ENCODE measurements around the gene LAMA2. TPM values are rescaled to one million over a fixed set of nuclear protein-coding genes. Genes with fewer than 3 reads are reported as not detected.

LAMA2 gene
- total and polyA plus RNA-seq, 2 experiments from 2014 or later, result 0.91 to 6.4 TPM

DNA sequence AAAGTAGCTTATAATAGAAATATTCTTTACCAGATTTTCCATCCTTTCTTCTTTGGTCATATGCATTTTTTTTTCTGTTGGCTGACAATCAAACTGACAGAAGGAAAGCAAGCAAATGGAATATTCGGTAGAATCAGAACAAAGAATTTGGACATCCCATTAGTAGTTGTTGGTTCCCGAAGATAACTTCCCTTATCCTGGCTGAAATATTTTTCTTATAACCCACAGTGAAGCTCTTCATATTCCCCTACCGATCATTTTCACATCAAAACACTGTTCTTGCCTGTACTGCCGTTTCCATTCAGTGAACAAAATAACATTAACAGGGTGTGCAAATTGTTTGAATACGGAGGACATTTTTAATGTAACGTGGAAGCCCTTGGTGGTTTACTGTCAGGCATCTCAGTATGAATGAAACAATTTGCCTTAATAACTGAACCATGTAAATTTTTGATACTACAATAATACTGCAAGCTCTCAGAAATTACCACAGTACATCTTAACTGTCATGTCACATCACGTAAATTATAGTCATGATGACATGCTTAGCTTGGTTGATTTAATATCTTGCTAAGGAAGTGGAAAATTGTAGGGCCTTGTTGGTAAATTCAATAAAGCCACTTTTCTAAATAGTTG lies 311.5 kb downstream of the LAMA2 start:
- Mint-ChIP-seq H3K27ac (no peak overlapping the region), H3K36me3 (ENCODE audit: low read depth) (no peaks in the 10 kb centered on the region), H3K4me1 (peaks cover 21% of the 10 kb centered on the region; the same call in 2 of the 3 replicates), H3K27me3 (ENCODE audit: insufficient read depth, low read depth, poor library complexity) (no peaks in the 10 kb centered on the region), H3K4me3 (no peak overlapping the region), H3K9me3 (no peaks in the 10 kb centered on the region)
- H3K4me2 ChIP-seq, result no peak overlapping the region
- DNase-seq (ENCODE audit: low spot score) (no peak), ATAC-seq (no peak)
- TF ChIP-seq ETS1 (IDR thresholded peaks at IDR 0.05) (no peak), JUNB (IDR thresholded peaks at IDR 0.05; ENCODE audit: unreplicated experiment) (no peak)
- no peaks in the 10 kb centered on the region for H3K36me3 ChIP-seq (ENCODE audit: insufficient read depth)
- peaks cover 26% of the 10 kb centered on the region for H3K4me1 ChIP-seq (ENCODE audit: insufficient read depth)
- no peak overlapping the region for H3K27ac ChIP-seq (ENCODE audit: low read depth)
- no peaks in the 10 kb centered on the region for H3K79me2 ChIP-seq (replicated peaks; ENCODE audit: insufficient read depth)
- no peaks in the 10 kb centered on the region for H4K20me1 ChIP-seq (replicated peaks; ENCODE audit: insufficient read depth)
- H3K27me3 ChIP-seq (ENCODE audit: insufficient read depth), result no peaks in the 10 kb centered on the region
- H3K9me2 ChIP-seq (ENCODE audit: insufficient read depth), result no peaks in the 10 kb centered on the region
- no peaks in the 10 kb centered on the region for H3F3A ChIP-seq (replicated peaks; ENCODE audit: low read depth)
- no peak overlapping the region for H2AFZ ChIP-seq
- H3K4me3 ChIP-seq, result no peak overlapping the region

- Mint-ChIP-seq H3K4me1 (peaks cover 21% of the 10 kb centered on the region; the same call in 2 of the 3 replicates), H3K36me3 (ENCODE audit: low read depth) (no peaks in the 10 kb centered on the region)
- H3K27ac ChIP-seq (ENCODE audit: low read depth), result no peak overlapping the region
- TF ChIP-seq STAT1 (IDR thresholded peaks at IDR 0.05; ENCODE audit: unreplicated experiment), result no peak
- TF ChIP-seq POLR2AphosphoS5 (IDR thresholded peaks at IDR 0.05; ENCODE audit: low read depth), result no peak
- no peak for TF ChIP-seq CTCF (conservative IDR thresholded peaks at IDR 0.05; ENCODE audit: low read depth in 2 of 2)
- TF ChIP-seq ETS1 (IDR thresholded peaks at IDR 0.05), result no peak
- TF ChIP-seq NANOG (IDR thresholded peaks at IDR 0.05; ENCODE audit: borderline replicate concordance), result no peak
- TF ChIP-seq EZH2phosphoT487 (IDR thresholded peaks at IDR 0.05; ENCODE audit: unreplicated experiment), result no peak
- no peak for TF ChIP-seq ZNF114 (CRISPR knock-in tag; IDR thresholded peaks at IDR 0.05)
- no peak for TF ChIP-seq JUNB (IDR thresholded peaks at IDR 0.05; ENCODE audit: unreplicated experiment)
- no peak for TF ChIP-seq EZH2 (IDR thresholded peaks at IDR 0.05; ENCODE audit: low read depth, unreplicated experiment)
- no peak for TF ChIP-seq CREB1 (CRISPR knock-in tag; IDR thresholded peaks at IDR 0.05; ENCODE audit: low read depth)
- TF ChIP-seq, protein P1, sequence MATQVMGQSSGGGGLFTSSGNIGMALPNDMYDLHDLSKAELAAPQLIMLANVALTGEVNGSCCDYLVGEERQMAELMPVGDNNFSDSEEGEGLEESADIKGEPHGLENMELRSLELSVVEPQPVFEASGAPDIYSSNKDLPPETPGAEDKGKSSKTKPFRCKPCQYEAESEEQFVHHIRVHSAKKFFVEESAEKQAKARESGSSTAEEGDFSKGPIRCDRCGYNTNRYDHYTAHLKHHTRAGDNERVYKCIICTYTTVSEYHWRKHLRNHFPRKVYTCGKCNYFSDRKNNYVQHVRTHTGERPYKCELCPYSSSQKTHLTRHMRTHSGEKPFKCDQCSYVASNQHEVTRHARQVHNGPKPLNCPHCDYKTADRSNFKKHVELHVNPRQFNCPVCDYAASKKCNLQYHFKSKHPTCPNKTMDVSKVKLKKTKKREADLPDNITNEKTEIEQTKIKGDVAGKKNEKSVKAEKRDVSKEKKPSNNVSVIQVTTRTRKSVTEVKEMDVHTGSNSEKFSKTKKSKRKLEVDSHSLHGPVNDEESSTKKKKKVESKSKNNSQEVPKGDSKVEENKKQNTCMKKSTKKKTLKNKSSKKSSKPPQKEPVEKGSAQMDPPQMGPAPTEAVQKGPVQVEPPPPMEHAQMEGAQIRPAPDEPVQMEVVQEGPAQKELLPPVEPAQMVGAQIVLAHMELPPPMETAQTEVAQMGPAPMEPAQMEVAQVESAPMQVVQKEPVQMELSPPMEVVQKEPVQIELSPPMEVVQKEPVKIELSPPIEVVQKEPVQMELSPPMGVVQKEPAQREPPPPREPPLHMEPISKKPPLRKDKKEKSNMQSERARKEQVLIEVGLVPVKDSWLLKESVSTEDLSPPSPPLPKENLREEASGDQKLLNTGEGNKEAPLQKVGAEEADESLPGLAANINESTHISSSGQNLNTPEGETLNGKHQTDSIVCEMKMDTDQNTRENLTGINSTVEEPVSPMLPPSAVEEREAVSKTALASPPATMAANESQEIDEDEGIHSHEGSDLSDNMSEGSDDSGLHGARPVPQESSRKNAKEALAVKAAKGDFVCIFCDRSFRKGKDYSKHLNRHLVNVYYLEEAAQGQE (IDR thresholded peaks at IDR 0.05; ENCODE audit: unreplicated experiment), result no peak
Observed at GRCh38 chr6:129195161-129195560, 312.2 kb downstream of the LAMA2 start.

More at GRCh38 chr6:129195161-129195560, 312.2 kb downstream of the LAMA2 start:
- Histone ChIP-seq H3K4me3 (no peak overlapping the region), H3K4me2 (no peak overlapping the region), H3F3A (replicated peaks; ENCODE audit: low read depth) (no peaks in the 10 kb centered on the region), H3K4me1 (ENCODE audit: insufficient read depth) (peaks cover 26% of the 10 kb centered on the region), H2AFZ (no peak overlapping the region), H4K20me1 (replicated peaks; ENCODE audit: insufficient read depth) (no peaks in the 10 kb centered on the region), H3K27me3 (ENCODE audit: insufficient read depth) (no peaks in the 10 kb centered on the region), H3K9me2 (ENCODE audit: insufficient read depth) (no peaks in the 10 kb centered on the region), H3K79me2 (replicated peaks; ENCODE audit: insufficient read depth) (no peaks in the 10 kb centered on the region), H3K36me3 (ENCODE audit: insufficient read depth) (no peaks in the 10 kb centered on the region)
- Mint-ChIP-seq H3K9me3 (no peaks in the 10 kb centered on the region), H3K27me3 (ENCODE audit: insufficient read depth, low read depth, poor library complexity) (no peaks in the 10 kb centered on the region), H3K4me3 (no peak overlapping the region), H3K27ac (peak overlapping the region; percentile 68; the same call in 1 of the 2 replicates)
- ATAC-seq (no peak), DNase-seq (ENCODE audit: low spot score) (no peak)
